Fibroblast of lung (primary cell): Measurements from ENCODE around the gene PPP1R12A. TPM values are rescaled to one million over a fixed set of nuclear protein-coding genes. Genes with fewer than 3 reads are reported as not detected.

ENCODE experiments used
- DNase-seq, 2 donors: peaks; one replicate each; pipeline versions ENCODE4 v3.0.0 to v3.0.0-alpha.2; 2010; ENCODE audit warnings: low read depth in 2 of 2
- H2AFZ ChIP-seq: 2 replicates; pipeline ENCODE4 v1.5.1; 2012; ENCODE audit warnings: low read length, control low read depth, inconsistent platforms
- H3K27ac ChIP-seq: 2 replicates; pipeline ENCODE4 v1.5.1; 2011; ENCODE audit warnings: low read length, control low read depth; ENCODE audit not compliant: insufficient read depth
- H3K27me3 ChIP-seq: 2 replicates; pipeline ENCODE4 v1.5.1; 2011; ENCODE audit warnings: mild to moderate bottlenecking, low read length; ENCODE audit not compliant: control insufficient read depth, insufficient read depth
- H3K36me3 ChIP-seq: 2 replicates; pipeline ENCODE4 v1.5.1; 2011; ENCODE audit warnings: low read length; ENCODE audit not compliant: control insufficient read depth, insufficient read depth
- H3K4me1 ChIP-seq: 2 replicates; pipeline ENCODE4 v1.5.1; 2011; ENCODE audit warnings: low read length; ENCODE audit not compliant: control insufficient read depth, insufficient read depth; ENCODE audit errors: extremely low read depth
- H3K4me2 ChIP-seq: 2 replicates; pipeline ENCODE4 v1.5.1; 2011; ENCODE audit warnings: low read length, control low read depth; ENCODE audit not compliant: insufficient read depth; ENCODE audit errors: extremely low read depth
- H3K4me3 ChIP-seq, 4 experiments: fragments of 200-600 bp in 1 of 4; sonication (generic) in 1 of 4; replicated peaks in 1 of 4; 2 replicates each; pipeline ENCODE4 v1.5.1; 2011 to 2016; ENCODE audit warnings: low read length in 4 of 4, low read depth in 3 of 4, mild to moderate bottlenecking in 3 of 4, control low read depth in 2 of 4, inconsistent platforms in 1 of 4, mixed read lengths in 1 of 4; ENCODE audit not compliant: insufficient read depth in 1 of 4; ENCODE audit errors: control extremely low read depth in 1 of 4
- H3K79me2 ChIP-seq: 2 replicates; pipeline ENCODE4 v1.5.1; 2012; ENCODE audit warnings: mild to moderate bottlenecking, low read length, inconsistent platforms; ENCODE audit not compliant: control insufficient read depth, insufficient read depth
- H3K9ac ChIP-seq: 2 replicates; pipeline ENCODE4 v1.5.1; 2011; ENCODE audit warnings: mild to moderate bottlenecking, low read length, control low read depth; ENCODE audit not compliant: insufficient read depth
- H3K9me3 ChIP-seq: 2 replicates; pipeline ENCODE4 v1.5.1; 2012; ENCODE audit warnings: low read depth, low read length; ENCODE audit not compliant: control insufficient read depth, insufficient read depth
- H4K20me1 ChIP-seq: 2 replicates; pipeline ENCODE4 v1.5.1; 2011; ENCODE audit warnings: low read length; ENCODE audit not compliant: control insufficient read depth, insufficient read depth; ENCODE audit errors: extremely low read depth
- CTCF ChIP-seq, 2 donors: IDR thresholded peaks in 1 of 2; conservative IDR thresholded peaks in 1 of 2; 1 replicate in 1 of 2; 2 replicates in 1 of 2; pipeline ENCODE4 v1.5.1; 2011 to 2012; ENCODE audit warnings: low read length in 2 of 2, control low read depth in 1 of 2, inconsistent platforms in 1 of 2, low read depth in 1 of 2, mild to moderate bottlenecking in 1 of 2
- EZH2 ChIP-seq: IDR thresholded peaks from 2 replicates; pipeline ENCODE4 v1.5.1; 2012; ENCODE audit warnings: low read length, control low read depth, mild to moderate bottlenecking; ENCODE audit errors: missing control alignments
- polyA plus RNA-seq, 2 donors: library from polyadenylated mRNA; depleted of rRNA in 1 of 2; stranded (reverse) in 1 of 2; unstranded in 1 of 2; fragments of >200 nt; gene quantifications; 2 replicates each; pipeline ENCODE4 v1.2.1, GENCODE V29; 2011 to 2012; ENCODE audit warnings: missing spikeins in 1 of 2
- total RNA-seq: library from RNA; depleted of rRNA; stranded (reverse); fragments of >200 nt; gene quantifications from 2 replicates; pipeline ENCODE4 v1.2.1, GENCODE V29; 2014

Gene PPP1R12A
- total and polyA plus RNA-seq, 2 donors (not counting 1 experiment from before 2014, with no cell fraction given) = 94.9 to 139 TPM

GRCh38 chr12:79842630-79843029 lies 92.3 kb downstream of the PPP1R12A start:
- no peak for TF ChIP-seq EZH2
- TF ChIP-seq CTCF (conservative IDR thresholded peaks at IDR 0.05 in 1 of 2, IDR thresholded peaks at IDR 0.05 in 1 of 2; ENCODE audit: low read depth in 1 of 2, low read length in 2 of 2) = no peak
- H4K20me1 ChIP-seq = no peaks in the 10 kb centered on the region
- H3K4me1 ChIP-seq = peaks cover 4% of the 10 kb centered on the region
- H3K4me2 ChIP-seq = no peak overlapping the region
- H2AFZ ChIP-seq = no peak overlapping the region
- H3K9ac ChIP-seq = no peak overlapping the region
- peaks cover 1% of the 10 kb centered on the region for H3K36me3 ChIP-seq
- DNase-seq = no peak
- no peaks in the 10 kb centered on the region for H3K9me3 ChIP-seq
- H3K27me3 ChIP-seq = no peaks in the 10 kb centered on the region
- H3K4me3 ChIP-seq = no peak overlapping the region
- H3K79me2 ChIP-seq = peaks cover 43% of the 10 kb centered on the region
- H3K27ac ChIP-seq = no peak overlapping the region

GRCh38 chr12:79841878-79842265 lies 93.0 kb downstream of the PPP1R12A start:
- H3K4me1 ChIP-seq = peaks cover 4% of the 10 kb centered on the region
- TF ChIP-seq EZH2 = no peak
- TF ChIP-seq CTCF (conservative IDR thresholded peaks at IDR 0.05 in 1 of 2, IDR thresholded peaks at IDR 0.05 in 1 of 2; ENCODE audit: low read depth in 1 of 2, low read length in 2 of 2) = no peak
- no peak overlapping the region for H3K9ac ChIP-seq
- peaks cover 1% of the 10 kb centered on the region for H3K36me3 ChIP-seq
- H2AFZ ChIP-seq = no peak overlapping the region
- DNase-seq = no peak
- H4K20me1 ChIP-seq = no peaks in the 10 kb centered on the region
- no peak overlapping the region for H3K4me2 ChIP-seq
- no peak overlapping the region for H3K4me3 ChIP-seq
- H3K27ac ChIP-seq = no peak overlapping the region
- peaks cover 39% of the 10 kb centered on the region for H3K79me2 ChIP-seq
- H3K27me3 ChIP-seq = no peaks in the 10 kb centered on the region
- no peaks in the 10 kb centered on the region for H3K9me3 ChIP-seq

- H3K4me2 ChIP-seq = no peak overlapping the region
- H3K4me3 ChIP-seq = no peak overlapping the region
- H3K27ac ChIP-seq = no peak overlapping the region
- peaks cover 1% of the 10 kb centered on the region for H3K36me3 ChIP-seq
- H3K9me3 ChIP-seq = no peaks in the 10 kb centered on the region
- H3K79me2 ChIP-seq = peaks cover 39% of the 10 kb centered on the region
- TF ChIP-seq EZH2 (no peak), CTCF (conservative IDR thresholded peaks at IDR 0.05 in 1 of 2, IDR thresholded peaks at IDR 0.05 in 1 of 2; ENCODE audit: low read depth in 1 of 2, low read length in 2 of 2) (no peak)
- peaks cover 4% of the 10 kb centered on the region for H3K4me1 ChIP-seq
- H3K9ac ChIP-seq = no peak overlapping the region
- no peaks in the 10 kb centered on the region for H4K20me1 ChIP-seq
- no peak for DNase-seq
- H2AFZ ChIP-seq = no peak overlapping the region
- no peaks in the 10 kb centered on the region for H3K27me3 ChIP-seq
Observed at GRCh38 chr12:79841248-79841877, 93.5 kb downstream of the PPP1R12A start.
